RWPE2 (cell line): ENCODE measurements around the gene CEACAM8.

ENCODE experiments used
- ATAC-seq: fragments of 200-7000 bp; cut with Tn5 transposase; 3 replicates; pipeline ENCODE4 v1.9.1; 2021; ENCODE audit warnings: low read depth
- DNase-seq: peaks from one replicate; pipeline ENCODE4 v3.0.0-alpha.2; 2020; ENCODE audit warnings: low spot score
- H3K27ac ChIP-seq: fragments of 450-650 bp; 2 replicates; pipeline ENCODE4 v1.5.1; 2017; ENCODE audit warnings: mild to moderate bottlenecking; ENCODE audit not compliant: poor library complexity, severe bottlenecking
- H3K27me3 ChIP-seq: fragments of 250-450 bp; sonication (Bioruptor Pico); 2 replicates; pipeline ENCODE4 v1.5.1; 2021; ENCODE audit warnings: mild to moderate bottlenecking, moderate library complexity; ENCODE audit not compliant: insufficient read depth, poor library complexity, severe bottlenecking
- H3K36me3 ChIP-seq: fragments of 250-450 bp; sonication (Bioruptor Pico); 2 replicates; pipeline ENCODE4 v1.5.1; 2020; ENCODE audit warnings: low read depth, mild to moderate bottlenecking, moderate library complexity
- H3K4me1 ChIP-seq: fragments of 250-450 bp; sonication (Bioruptor Pico); 2 replicates; pipeline ENCODE4 v1.5.1; 2021; ENCODE audit warnings: mild to moderate bottlenecking, moderate library complexity; ENCODE audit not compliant: insufficient read depth, poor library complexity, severe bottlenecking
- H3K4me3 ChIP-seq: fragments of 250-450 bp; sonication (Bioruptor Pico); 2 replicates; pipeline ENCODE4 v1.5.1; 2021; ENCODE audit warnings: mild to moderate bottlenecking, moderate library complexity; ENCODE audit not compliant: severe bottlenecking
- H3K9me3 ChIP-seq: fragments of 250-450 bp; sonication (Bioruptor Pico); 2 replicates; pipeline ENCODE4 v1.5.1; 2021; ENCODE audit warnings: mild to moderate bottlenecking, moderate library complexity; ENCODE audit not compliant: severe bottlenecking
- CTCF ChIP-seq: fragments of 450-650 bp; IDR thresholded peaks from one replicate; pipeline ENCODE4 v1.5.1; 2017; ENCODE audit warnings: mild to moderate bottlenecking, moderate library complexity; ENCODE audit not compliant: poor library complexity, severe bottlenecking

The CEACAM8 gene

DNA sequence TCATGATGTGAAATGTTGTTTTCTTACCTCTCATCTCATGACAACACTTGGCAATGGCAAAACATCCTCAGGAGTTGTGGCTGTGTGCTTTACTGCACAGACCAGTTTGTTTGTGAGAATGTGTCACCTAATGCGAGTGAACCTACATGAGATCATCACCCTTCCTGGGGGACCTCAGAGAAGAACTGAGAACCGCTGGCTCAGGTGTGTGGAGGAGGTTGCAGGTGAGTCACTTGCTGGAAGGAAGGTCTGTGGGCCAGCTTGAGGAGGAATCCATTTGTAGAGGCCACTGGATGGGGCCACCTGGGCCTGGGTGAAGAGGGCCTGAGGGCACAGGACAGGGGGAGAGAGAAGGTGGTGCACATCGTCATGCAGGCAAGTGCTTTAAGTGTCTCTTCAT lies 63.4 kb downstream of the CEACAM8 start:
- TF ChIP-seq CTCF: no peak
- DNase-seq (no peak), ATAC-seq (no peak)
- H3K27ac ChIP-seq: no peak overlapping the region
- H3K4me1 ChIP-seq: peaks cover 16% of the 10 kb centered on the region
- H3K4me3 ChIP-seq: no peak overlapping the region
- H3K27me3 ChIP-seq: no peaks in the 10 kb centered on the region
- no peaks in the 10 kb centered on the region for H3K36me3 ChIP-seq
- no peaks in the 10 kb centered on the region for H3K9me3 ChIP-seq
